ENCODE results near the gene MYOG.

GRCh38 chr1:203124546-203125317 lies 38.9 kb upstream of the MYOG start:
- no peak for TF ChIP-seq CTCF (IDR thresholded peaks at IDR 0.05)
- no peak for TF ChIP-seq EZH2 (IDR thresholded peaks at IDR 0.05; ENCODE audit: borderline replicate concordance, insufficient read depth, low read depth, low read length, poor library complexity, severe bottlenecking)
